ENCODE results near the gene BICDL1.

DNA sequence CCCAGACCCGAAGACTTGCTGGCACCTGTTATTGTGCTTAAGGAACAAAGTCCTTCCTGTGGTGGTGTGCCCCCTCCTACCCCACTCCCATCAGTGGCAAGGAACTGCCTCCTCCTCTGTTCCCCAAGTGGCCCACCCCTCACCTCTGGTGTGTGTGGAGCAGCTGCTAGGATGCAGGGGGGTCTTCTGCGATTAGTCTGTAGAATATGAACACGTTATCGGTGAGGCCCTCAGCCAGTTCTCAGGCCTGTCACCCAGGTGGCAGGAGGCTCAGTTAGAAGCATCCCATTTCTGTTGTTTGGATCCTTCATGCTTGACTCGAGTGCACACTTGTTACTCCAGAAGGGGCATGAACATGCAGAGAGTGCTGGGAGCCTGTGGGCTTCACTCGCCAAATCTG lies 88.2 kb downstream of the BICDL1 start:
- TF ChIP-seq, protein P1, sequence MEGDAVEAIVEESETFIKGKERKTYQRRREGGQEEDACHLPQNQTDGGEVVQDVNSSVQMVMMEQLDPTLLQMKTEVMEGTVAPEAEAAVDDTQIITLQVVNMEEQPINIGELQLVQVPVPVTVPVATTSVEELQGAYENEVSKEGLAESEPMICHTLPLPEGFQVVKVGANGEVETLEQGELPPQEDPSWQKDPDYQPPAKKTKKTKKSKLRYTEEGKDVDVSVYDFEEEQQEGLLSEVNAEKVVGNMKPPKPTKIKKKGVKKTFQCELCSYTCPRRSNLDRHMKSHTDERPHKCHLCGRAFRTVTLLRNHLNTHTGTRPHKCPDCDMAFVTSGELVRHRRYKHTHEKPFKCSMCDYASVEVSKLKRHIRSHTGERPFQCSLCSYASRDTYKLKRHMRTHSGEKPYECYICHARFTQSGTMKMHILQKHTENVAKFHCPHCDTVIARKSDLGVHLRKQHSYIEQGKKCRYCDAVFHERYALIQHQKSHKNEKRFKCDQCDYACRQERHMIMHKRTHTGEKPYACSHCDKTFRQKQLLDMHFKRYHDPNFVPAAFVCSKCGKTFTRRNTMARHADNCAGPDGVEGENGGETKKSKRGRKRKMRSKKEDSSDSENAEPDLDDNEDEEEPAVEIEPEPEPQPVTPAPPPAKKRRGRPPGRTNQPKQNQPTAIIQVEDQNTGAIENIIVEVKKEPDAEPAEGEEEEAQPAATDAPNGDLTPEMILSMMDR (tag by site-specific recombination; IDR thresholded peaks at IDR 0.05), result no peak
- no peak for TF ChIP-seq ZNF777 (tag by site-specific recombination; IDR thresholded peaks at IDR 0.05; ENCODE audit: borderline replicate concordance)
- TF ChIP-seq, protein P2, sequence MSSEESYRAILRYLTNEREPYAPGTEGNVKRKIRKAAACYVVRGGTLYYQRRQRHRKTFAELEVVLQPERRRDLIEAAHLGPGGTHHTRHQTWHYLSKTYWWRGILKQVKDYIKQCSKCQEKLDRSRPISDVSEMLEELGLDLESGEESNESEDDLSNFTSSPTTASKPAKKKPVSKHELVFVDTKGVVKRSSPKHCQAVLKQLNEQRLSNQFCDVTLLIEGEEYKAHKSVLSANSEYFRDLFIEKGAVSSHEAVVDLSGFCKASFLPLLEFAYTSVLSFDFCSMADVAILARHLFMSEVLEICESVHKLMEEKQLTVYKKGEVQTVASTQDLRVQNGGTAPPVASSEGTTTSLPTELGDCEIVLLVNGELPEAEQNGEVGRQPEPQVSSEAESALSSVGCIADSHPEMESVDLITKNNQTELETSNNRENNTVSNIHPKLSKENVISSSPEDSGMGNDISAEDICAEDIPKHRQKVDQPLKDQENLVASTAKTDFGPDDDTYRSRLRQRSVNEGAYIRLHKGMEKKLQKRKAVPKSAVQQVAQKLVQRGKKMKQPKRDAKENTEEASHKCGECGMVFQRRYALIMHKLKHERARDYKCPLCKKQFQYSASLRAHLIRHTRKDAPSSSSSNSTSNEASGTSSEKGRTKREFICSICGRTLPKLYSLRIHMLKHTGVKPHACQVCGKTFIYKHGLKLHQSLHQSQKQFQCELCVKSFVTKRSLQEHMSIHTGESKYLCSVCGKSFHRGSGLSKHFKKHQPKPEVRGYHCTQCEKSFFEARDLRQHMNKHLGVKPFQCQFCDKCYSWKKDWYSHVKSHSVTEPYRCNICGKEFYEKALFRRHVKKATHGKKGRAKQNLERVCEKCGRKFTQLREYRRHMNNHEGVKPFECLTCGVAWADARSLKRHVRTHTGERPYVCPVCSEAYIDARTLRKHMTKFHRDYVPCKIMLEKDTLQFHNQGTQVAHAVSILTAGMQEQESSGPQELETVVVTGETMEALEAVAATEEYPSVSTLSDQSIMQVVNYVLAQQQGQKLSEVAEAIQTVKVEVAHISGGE (tag by site-specific recombination; conservative IDR thresholded peaks at IDR 0.05; ENCODE audit: low read depth), result no peak
- TF ChIP-seq ZNF560 (tag by site-specific recombination; IDR thresholded peaks at IDR 0.05; ENCODE audit: borderline replicate concordance), result no peak
